H9 (cell line): Measurements from ENCODE around the gene GLYAT. TPM values are rescaled to one million over a fixed set of nuclear protein-coding genes. Genes with fewer than 3 reads are reported as not detected.

Experiments
- DNase-seq: peaks from one replicate; pipeline ENCODE4 v3.0.0-alpha.2; 2017
- H2AFZ ChIP-seq: one replicate; pipeline ENCODE4 v1.6.1; 2013; ENCODE audit warnings: mild to moderate bottlenecking, low read length, control low read depth, moderate library complexity
- H2AK5ac ChIP-seq: 2 replicates; pipeline ENCODE4 v1.6.1; 2013; ENCODE audit warnings: low read length, control low read depth, mixed read lengths; ENCODE audit not compliant: insufficient read length
- H2BK120ac ChIP-seq: one replicate; pipeline ENCODE4 v1.6.1; 2013; ENCODE audit warnings: low read depth, mild to moderate bottlenecking, low read length, control low read depth, inconsistent platforms; ENCODE audit not compliant: poor library complexity, severe bottlenecking
- H2BK12ac ChIP-seq: 2 replicates; pipeline ENCODE4 v1.6.1; 2013; ENCODE audit warnings: low read length, control low read depth, mixed read lengths, low read depth; ENCODE audit not compliant: insufficient read length
- H2BK15ac ChIP-seq: 2 replicates; pipeline ENCODE4 v1.6.1; 2013; ENCODE audit warnings: low read depth, low read length, control low read depth
- H2BK20ac ChIP-seq: one replicate; pipeline ENCODE4 v1.6.1; 2013; ENCODE audit warnings: low read depth, mild to moderate bottlenecking, low read length, control low read depth, inconsistent platforms; ENCODE audit not compliant: poor library complexity, severe bottlenecking
- H2BK5ac ChIP-seq: 2 replicates; pipeline ENCODE4 v1.6.1; 2013; ENCODE audit warnings: low read length, control low read depth, mixed read lengths; ENCODE audit not compliant: insufficient read length
- H3K14ac ChIP-seq: 2 replicates; pipeline ENCODE4 v1.6.1; 2013; ENCODE audit warnings: low read length, control low read depth; ENCODE audit not compliant: insufficient read depth
- H3K18ac ChIP-seq: 2 replicates; pipeline ENCODE4 v1.6.1; 2013; ENCODE audit warnings: low read depth, mild to moderate bottlenecking, mixed read lengths, low read length, control low read depth; ENCODE audit not compliant: insufficient read length
- H3K23ac ChIP-seq: 2 replicates; pipeline ENCODE4 v1.6.1; 2013; ENCODE audit warnings: low read length, control low read depth, mixed read lengths, low read depth; ENCODE audit not compliant: insufficient read length
- H3K23me2 ChIP-seq: 2 replicates; pipeline ENCODE4 v1.6.1; 2013; ENCODE audit warnings: low read depth, mild to moderate bottlenecking, mixed read lengths, low read length, control low read depth; ENCODE audit not compliant: insufficient read length, poor library complexity, severe bottlenecking
- H3K27ac ChIP-seq: 2 replicates; pipeline ENCODE4 v1.5.1; 2013; ENCODE audit warnings: low read length, control low read depth, mixed read lengths, low read depth; ENCODE audit not compliant: insufficient read length
- H3K27me3 ChIP-seq: 2 replicates; pipeline ENCODE4 v1.6.1; 2013; ENCODE audit warnings: low read length, control low read depth, inconsistent platforms; ENCODE audit not compliant: insufficient read depth
- H3K4ac ChIP-seq: 2 replicates; pipeline ENCODE4 v1.6.1; 2013; ENCODE audit warnings: low read depth, mild to moderate bottlenecking, control low read depth, inconsistent platforms, low read length, moderate library complexity
- H3K4me1 ChIP-seq: 2 replicates; pipeline ENCODE4 v1.6.1; 2013; ENCODE audit warnings: low read length, control low read depth, inconsistent platforms; ENCODE audit not compliant: insufficient read depth
- H3K4me2 ChIP-seq: 2 replicates; pipeline ENCODE4 v1.6.1; 2013; ENCODE audit warnings: low read length, control low read depth, mixed read lengths; ENCODE audit not compliant: insufficient read length, insufficient read depth
- H3K56ac ChIP-seq: 2 replicates; pipeline ENCODE4 v1.6.1; 2013; ENCODE audit warnings: low read depth, mild to moderate bottlenecking, mixed read lengths, low read length, control low read depth; ENCODE audit not compliant: insufficient read length
- H3K79me1 ChIP-seq: 2 replicates; pipeline ENCODE4 v1.6.1; 2013; ENCODE audit warnings: low read depth, mild to moderate bottlenecking, moderate library complexity, low read length, control low read depth, inconsistent platforms; ENCODE audit not compliant: insufficient read depth, poor library complexity, severe bottlenecking
- H3K79me2 ChIP-seq: 2 replicates; pipeline ENCODE4 v1.6.1; 2013; ENCODE audit warnings: low read length, control low read depth, inconsistent platforms; ENCODE audit not compliant: insufficient read depth
- H3K9ac ChIP-seq: 2 replicates; pipeline ENCODE4 v1.6.1; 2013; ENCODE audit warnings: low read length, control low read depth, mixed read lengths; ENCODE audit not compliant: insufficient read length; ENCODE audit errors: extremely low read depth
- H3K9me3 ChIP-seq: one replicate; pipeline ENCODE4 v1.6.1; 2013; ENCODE audit warnings: low read depth, low read length, inconsistent platforms; ENCODE audit not compliant: control insufficient read depth
- H3T11ph ChIP-seq: one replicate; pipeline ENCODE4 v1.6.1; 2013; ENCODE audit warnings: mild to moderate bottlenecking, low read length, control low read depth, inconsistent platforms
- H4K20me1 ChIP-seq: one replicate; pipeline ENCODE4 v1.6.1; 2013; ENCODE audit not compliant: control insufficient read depth, insufficient read length, insufficient read depth
- H4K5ac ChIP-seq: 2 replicates; pipeline ENCODE4 v1.6.1; 2013; ENCODE audit warnings: low read depth, mild to moderate bottlenecking, mixed read lengths, low read length, control low read depth; ENCODE audit not compliant: insufficient read length
- H4K8ac ChIP-seq: replicated peaks from 2 replicates; pipeline ENCODE4 v1.6.1; 2013; ENCODE audit warnings: low read length, control low read depth, mixed read lengths, low read depth; ENCODE audit not compliant: insufficient read length
- H4K91ac ChIP-seq: 2 replicates; pipeline ENCODE4 v1.6.1; 2013; ENCODE audit warnings: low read depth, mild to moderate bottlenecking, moderate library complexity, mixed read lengths, low read length, control low read depth; ENCODE audit not compliant: insufficient read length
- H3K27ac Mint-ChIP-seq, 3 experiments: 2 replicates in 2 of 3; 3 replicates in 1 of 3; pipeline ENCODE4 v1.8.0; 2020 to 2021; ENCODE audit warnings: mixed read lengths in 3 of 3, mild to moderate bottlenecking in 1 of 3, moderate library complexity in 1 of 3
- H3K27me3 Mint-ChIP-seq: 2 replicates; pipeline ENCODE4 v1.8.0; 2021; ENCODE audit warnings: low read depth, mild to moderate bottlenecking, moderate library complexity, mixed read lengths
- H3K36me3 Mint-ChIP-seq, 3 experiments: 2 replicates in 2 of 3; 3 replicates in 1 of 3; pipeline ENCODE4 v1.8.0; 2020 to 2021; ENCODE audit warnings: low read depth in 3 of 3, mixed read lengths in 3 of 3; ENCODE audit not compliant: insufficient read depth in 1 of 3
- H3K4me1 Mint-ChIP-seq, 2 experiments: 2 replicates each; pipeline ENCODE4 v1.8.0; 2020; ENCODE audit warnings: mixed read lengths in 2 of 2
- H3K4me3 Mint-ChIP-seq, 2 experiments: 2 replicates in 1 of 2; 3 replicates in 1 of 2; pipeline ENCODE4 v1.8.0; 2020 to 2021; ENCODE audit warnings: mild to moderate bottlenecking in 2 of 2, mixed read lengths in 2 of 2, moderate library complexity in 1 of 2
- H3K9me3 Mint-ChIP-seq, 2 experiments: 2 replicates in 1 of 2; 3 replicates in 1 of 2; pipeline ENCODE4 v1.8.0; 2020; ENCODE audit warnings: mild to moderate bottlenecking in 2 of 2, mixed read lengths in 2 of 2, moderate library complexity in 1 of 2
- WGBS: extraction: QIAGEN DNeasy Blood & Tissue Kit; methylation state at CpG from one replicate; pipeline ENCODE4 v1.1.7; 2013; ENCODE audit warnings: missing lambda C conversion rate, low lambda C conversion rate, mixed read lengths; ENCODE audit not compliant: insufficient read length; ENCODE audit errors: extremely low coverage; 5-methylcytosine and 5-hydroxymethylcytosine counted together
- total RNA-seq: library from RNA; stranded (reverse); gene quantifications from 2 replicates; pipeline ENCODE4 v1.2.1, GENCODE V29; 2021
- TF ChIP-seq, protein P1 (sequence below): fragments of 200-600 bp; sonication (generic); conservative IDR thresholded peaks from 3 replicates; pipeline ENCODE4 v1.8.0; 2021; ENCODE audit warnings: antibody characterized with exemption, mild to moderate bottlenecking

Gene GLYAT
- total RNA-seq, 1 experiment from 2014 or later = not detected

DNA sequence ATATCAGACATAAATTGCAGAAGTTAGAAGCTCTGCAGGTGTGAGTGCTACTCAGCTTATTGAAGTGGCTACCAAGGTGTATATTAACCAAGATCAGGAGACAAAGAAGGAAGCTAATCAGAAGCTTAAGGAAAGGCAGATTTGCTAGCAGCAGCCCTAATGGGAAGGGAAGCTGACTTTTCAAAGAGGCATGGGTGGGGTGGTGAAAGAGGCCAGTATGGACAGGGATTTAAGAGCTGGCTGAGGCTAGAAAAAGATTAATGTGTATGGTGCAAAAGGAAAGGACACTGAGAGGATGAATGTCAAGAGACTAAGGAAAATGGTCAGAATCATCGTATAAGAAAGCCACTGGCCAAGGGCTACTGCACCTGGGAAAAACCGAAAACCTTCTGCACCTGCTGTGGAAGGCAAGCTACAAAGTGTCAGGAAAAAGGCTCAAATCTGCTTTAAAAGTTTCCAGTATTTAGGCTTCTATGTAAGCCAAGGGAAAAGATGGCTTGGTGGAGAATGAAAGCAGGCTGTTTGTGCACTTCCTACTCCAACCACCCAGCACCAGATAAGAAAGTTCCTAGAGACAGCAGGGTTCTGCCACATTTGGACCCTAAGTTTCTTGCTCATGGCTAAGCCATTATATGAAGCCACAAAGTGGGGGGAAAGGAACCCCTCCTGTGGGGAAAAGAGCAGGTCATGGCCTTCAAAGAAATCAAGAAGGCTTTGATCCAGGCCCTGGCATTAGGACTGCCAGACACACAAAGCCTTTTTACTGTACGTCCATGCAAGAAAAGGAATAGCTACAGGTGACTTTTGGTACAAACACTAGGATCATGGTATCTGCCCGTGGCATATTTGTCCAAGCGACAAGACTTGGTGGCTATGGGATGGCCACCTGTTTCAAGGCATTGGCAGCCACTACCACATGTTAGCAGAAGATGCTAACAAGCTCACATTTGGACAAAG, 40.9 kb upstream of the GLYAT start:
- H3K27ac ChIP-seq = no peak overlapping the region
- H3K27me3 Mint-ChIP-seq = no peaks in the 10 kb centered on the region; the same call in none of the 2 replicates
- H4K91ac ChIP-seq = no peak overlapping the region
- no peak overlapping the region for H2BK12ac ChIP-seq
- TF ChIP-seq, protein P1, sequence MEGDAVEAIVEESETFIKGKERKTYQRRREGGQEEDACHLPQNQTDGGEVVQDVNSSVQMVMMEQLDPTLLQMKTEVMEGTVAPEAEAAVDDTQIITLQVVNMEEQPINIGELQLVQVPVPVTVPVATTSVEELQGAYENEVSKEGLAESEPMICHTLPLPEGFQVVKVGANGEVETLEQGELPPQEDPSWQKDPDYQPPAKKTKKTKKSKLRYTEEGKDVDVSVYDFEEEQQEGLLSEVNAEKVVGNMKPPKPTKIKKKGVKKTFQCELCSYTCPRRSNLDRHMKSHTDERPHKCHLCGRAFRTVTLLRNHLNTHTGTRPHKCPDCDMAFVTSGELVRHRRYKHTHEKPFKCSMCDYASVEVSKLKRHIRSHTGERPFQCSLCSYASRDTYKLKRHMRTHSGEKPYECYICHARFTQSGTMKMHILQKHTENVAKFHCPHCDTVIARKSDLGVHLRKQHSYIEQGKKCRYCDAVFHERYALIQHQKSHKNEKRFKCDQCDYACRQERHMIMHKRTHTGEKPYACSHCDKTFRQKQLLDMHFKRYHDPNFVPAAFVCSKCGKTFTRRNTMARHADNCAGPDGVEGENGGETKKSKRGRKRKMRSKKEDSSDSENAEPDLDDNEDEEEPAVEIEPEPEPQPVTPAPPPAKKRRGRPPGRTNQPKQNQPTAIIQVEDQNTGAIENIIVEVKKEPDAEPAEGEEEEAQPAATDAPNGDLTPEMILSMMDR = no peak
- H3K23ac ChIP-seq = no peak overlapping the region
- no peak overlapping the region for H3K4ac ChIP-seq
- no peak overlapping the region for H3K56ac ChIP-seq
- H2BK120ac ChIP-seq = no peak overlapping the region
- H2BK20ac ChIP-seq = no peak overlapping the region
- peaks cover 0 to 31% (median 9%) of the 10 kb centered on the region in 3 experiments; a peak in 5 of 7 replicates for H3K36me3 Mint-ChIP-seq
- no peak overlapping the region for H3K4me2 ChIP-seq
- no peak overlapping the region for H3K27ac Mint-ChIP-seq
- H3K9me3 ChIP-seq = peaks cover 42% of the 10 kb centered on the region
- H3K14ac ChIP-seq = no peak overlapping the region
- no peak overlapping the region for H2AK5ac ChIP-seq
- H4K5ac ChIP-seq = no peak overlapping the region
- H4K20me1 ChIP-seq = no peaks in the 10 kb centered on the region
- no peak overlapping the region for H3K18ac ChIP-seq
- H3K9me3 Mint-ChIP-seq = peaks cover 84 to 91% of the 10 kb centered on the region in 2 experiments
- H4K8ac ChIP-seq = no peak overlapping the region
- H3K4me1 Mint-ChIP-seq = no peaks in the 10 kb centered on the region
- no peak overlapping the region for H3K4me3 Mint-ChIP-seq
- no peak overlapping the region for H2BK5ac ChIP-seq
- no peaks in the 10 kb centered on the region for H3K4me1 ChIP-seq
- no peaks in the 10 kb centered on the region for H3K23me2 ChIP-seq
- no CpG with 5 or more reads among the region's 5 CpGs for WGBS
- no peak overlapping the region for H3K9ac ChIP-seq
- H3T11ph ChIP-seq = no peak overlapping the region
- H3K79me1 ChIP-seq = no peaks in the 10 kb centered on the region
- no peaks in the 10 kb centered on the region for H3K27me3 ChIP-seq
- H3K79me2 ChIP-seq = no peaks in the 10 kb centered on the region
- DNase-seq = no peak
- H2BK15ac ChIP-seq = no peak overlapping the region
- no peak overlapping the region for H2AFZ ChIP-seq
